GM19463 (cell line): ENCODE measurements around the gene HECA.
"Not testable (repeated sequence)": the region's sequence is repeated elsewhere in the genome, so short reads cannot be mapped to it uniquely, and the experiment has no call there.

Experiments used
- ATAC-seq: cut with Tn5 transposase; IDR thresholded peaks from one replicate; pipeline ENCODE4 v1.9.1; 2021; ENCODE audit warnings: mild to moderate bottlenecking, moderate library complexity; ENCODE audit not compliant: unreplicated experiment

The HECA gene

GRCh38 chr6:139135578-139136545 is 982 bp downstream of the HECA start:
- peak; percentile 28 for ATAC-seq

- ATAC-seq = no peak
Measured at GRCh38 chr6:139137706-139138105, 2.8 kb downstream of the HECA start.

GRCh38 chr6:139140854-139141253 is 6.0 kb downstream of the HECA start:
- not testable (repeated sequence) for ATAC-seq

- no peak for ATAC-seq
Measured at GRCh38 chr6:139142262-139142661, 7.4 kb downstream of the HECA start.

- ATAC-seq = no peak
Measured at GRCh38 chr6:139143111-139143510, 8.2 kb downstream of the HECA start.

GRCh38 chr6:139144490-139145085 is 9.7 kb downstream of the HECA start:
- ATAC-seq = no peak

- no peak for ATAC-seq
Measured at GRCh38 chr6:139145661-139146060, 10.8 kb downstream of the HECA start.

GRCh38 chr6:139146317-139146726 is 11.4 kb downstream of the HECA start:
- ATAC-seq = no peak

- ATAC-seq = no peak
Measured at GRCh38 chr6:139147628-139148027, 12.7 kb downstream of the HECA start.

GRCh38 chr6:139148557-139149235 is 13.8 kb downstream of the HECA start:
- ATAC-seq = no peak

GRCh38 chr6:139149383-139149782 is 14.5 kb downstream of the HECA start:
- ATAC-seq = no peak

GRCh38 chr6:139150920-139151319 is 16.0 kb downstream of the HECA start:
- ATAC-seq = no peak

- ATAC-seq = no peak
Measured at GRCh38 chr6:139151425-139152087, 16.7 kb downstream of the HECA start.

- no peak for ATAC-seq
Measured at GRCh38 chr6:139152088-139152891, 17.4 kb downstream of the HECA start.

- no peak for ATAC-seq
Measured at GRCh38 chr6:139152892-139153271, 18.0 kb downstream of the HECA start.

- ATAC-seq = no peak
Measured at GRCh38 chr6:139153855-139154254, 19.0 kb downstream of the HECA start.

GRCh38 chr6:139154881-139155547 is 20.1 kb downstream of the HECA start:
- no peak for ATAC-seq

- ATAC-seq = no peak
Measured at GRCh38 chr6:139156102-139156501, 21.2 kb downstream of the HECA start.

GRCh38 chr6:139156551-139156950 is 21.7 kb downstream of the HECA start:
- ATAC-seq = no peak

GRCh38 chr6:139157086-139157485 is 22.2 kb downstream of the HECA start:
- ATAC-seq = not testable (repeated sequence)
